ENCODE results near the gene WNT5A. TPM values are rescaled to one million over a fixed set of nuclear protein-coding genes. Genes with fewer than 3 reads are reported as not detected.

Gene WNT5A
- total RNA-seq, 1 donor from 2014 or later, result 8.9 TPM

- H3K9ac ChIP-seq (ENCODE audit: low read depth in 1 of 3, low read length in 3 of 3), result no peak overlapping the region
- H3K4me1 ChIP-seq (ENCODE audit: control insufficient read depth in 3 of 3, insufficient read depth in 3 of 3, low read length in 3 of 3), result peaks cover 0 to 2% (median 0%) of the 10 kb centered on the region in 3 donors
- no peaks in the 10 kb centered on the region for H3K36me3 ChIP-seq (ENCODE audit: control insufficient read depth in 3 of 3, insufficient read depth in 3 of 3, low read length in 3 of 3)
- H3K9me3 ChIP-seq (ENCODE audit: control insufficient read depth in 3 of 3, low read length in 3 of 3), result no peaks in the 10 kb centered on the region
- H3K4me3 ChIP-seq (ENCODE audit: low read length in 3 of 3), result no peak overlapping the region
- H3K27me3 ChIP-seq (ENCODE audit: control insufficient read depth in 3 of 3, insufficient read depth in 3 of 3, low read length in 3 of 3), result peaks cover 0 to under 1% (median 0%) of the 10 kb centered on the region in 3 donors
- H3K27ac ChIP-seq (ENCODE audit: low read depth, low read length), result no peak overlapping the region
These were observed 34.8 kb upstream of the WNT5A start for GRCh38 chr3:55521738-55522421.

GRCh38 chr3:55521064-55521737 is 34.1 kb upstream of the WNT5A start:
- H3K4me1 ChIP-seq (ENCODE audit: control insufficient read depth in 3 of 3, insufficient read depth in 3 of 3, low read length in 3 of 3), result peaks cover 0 to 2% (median 0%) of the 10 kb centered on the region in 3 donors
- no peak overlapping the region for H3K4me3 ChIP-seq (ENCODE audit: low read length in 3 of 3)
- no peak overlapping the region for H3K9ac ChIP-seq (ENCODE audit: low read depth in 1 of 3, low read length in 3 of 3)
- no peaks in the 10 kb centered on the region for H3K36me3 ChIP-seq (ENCODE audit: control insufficient read depth in 3 of 3, insufficient read depth in 3 of 3, low read length in 3 of 3)
- H3K27me3 ChIP-seq (ENCODE audit: control insufficient read depth in 3 of 3, insufficient read depth in 3 of 3, low read length in 3 of 3), result peaks cover 0 to 5% (median 0%) of the 10 kb centered on the region in 3 donors
- H3K9me3 ChIP-seq (ENCODE audit: control insufficient read depth in 3 of 3, low read length in 3 of 3), result no peaks in the 10 kb centered on the region
- H3K27ac ChIP-seq (ENCODE audit: low read depth, low read length), result no peak overlapping the region

GRCh38 chr3:55519019-55519418 is 31.9 kb upstream of the WNT5A start:
- H3K4me1 ChIP-seq (ENCODE audit: control insufficient read depth in 3 of 3, insufficient read depth in 3 of 3, low read length in 3 of 3), result peaks cover 0 to 2% (median 0%) of the 10 kb centered on the region in 3 donors
- no peak overlapping the region for H3K27ac ChIP-seq (ENCODE audit: low read depth, low read length)
- no peaks in the 10 kb centered on the region for H3K36me3 ChIP-seq (ENCODE audit: control insufficient read depth in 3 of 3, insufficient read depth in 3 of 3, low read length in 3 of 3)
- H3K9ac ChIP-seq (ENCODE audit: low read depth in 1 of 3, low read length in 3 of 3), result no peak overlapping the region
- H3K27me3 ChIP-seq (ENCODE audit: control insufficient read depth in 3 of 3, insufficient read depth in 3 of 3, low read length in 3 of 3), result peaks cover 0 to 8% (median 0%) of the 10 kb centered on the region in 3 donors
- no peaks in the 10 kb centered on the region for H3K9me3 ChIP-seq (ENCODE audit: control insufficient read depth in 3 of 3, low read length in 3 of 3)
- no peak overlapping the region for H3K4me3 ChIP-seq (ENCODE audit: low read length in 3 of 3)

- Histone ChIP-seq H3K27me3 (ENCODE audit: control insufficient read depth in 3 of 3, insufficient read depth in 3 of 3, low read length in 3 of 3) (peaks cover 0 to 8% (median 0%) of the 10 kb centered on the region in 3 donors), H3K27ac (ENCODE audit: low read depth, low read length) (no peak overlapping the region), H3K9me3 (ENCODE audit: control insufficient read depth in 3 of 3, low read length in 3 of 3) (no peaks in the 10 kb centered on the region), H3K4me1 (ENCODE audit: control insufficient read depth in 3 of 3, insufficient read depth in 3 of 3, low read length in 3 of 3) (peaks cover 0 to 2% (median 0%) of the 10 kb centered on the region in 3 donors), H3K36me3 (ENCODE audit: control insufficient read depth in 3 of 3, insufficient read depth in 3 of 3, low read length in 3 of 3) (no peaks in the 10 kb centered on the region), H3K9ac (ENCODE audit: low read depth in 1 of 3, low read length in 3 of 3) (no peak overlapping the region), H3K4me3 (ENCODE audit: low read length in 3 of 3) (no peak overlapping the region)
These were observed 31.3 kb upstream of the WNT5A start for GRCh38 chr3:55518451-55518850.

- H3K9me3 ChIP-seq (ENCODE audit: control insufficient read depth in 3 of 3, low read length in 3 of 3), result no peaks in the 10 kb centered on the region
- H3K36me3 ChIP-seq (ENCODE audit: control insufficient read depth in 3 of 3, insufficient read depth in 3 of 3, low read length in 3 of 3), result no peaks in the 10 kb centered on the region
- no peak overlapping the region for H3K4me3 ChIP-seq (ENCODE audit: low read length in 3 of 3)
- peaks cover 0 to 2% (median 0%) of the 10 kb centered on the region in 3 donors for H3K4me1 ChIP-seq (ENCODE audit: control insufficient read depth in 3 of 3, insufficient read depth in 3 of 3, low read length in 3 of 3)
- no peak overlapping the region for H3K9ac ChIP-seq (ENCODE audit: low read depth in 1 of 3, low read length in 3 of 3)
- peaks cover 0 to 8% (median 3%) of the 10 kb centered on the region in 3 donors for H3K27me3 ChIP-seq (ENCODE audit: control insufficient read depth in 3 of 3, insufficient read depth in 3 of 3, low read length in 3 of 3)
- no peak overlapping the region for H3K27ac ChIP-seq (ENCODE audit: low read depth, low read length)
These were observed 29.4 kb upstream of the WNT5A start for GRCh38 chr3:55516392-55517030.

- Histone ChIP-seq H3K27ac (ENCODE audit: low read depth, low read length) (no peak overlapping the region), H3K27me3 (ENCODE audit: control insufficient read depth in 3 of 3, insufficient read depth in 3 of 3, low read length in 3 of 3) (peaks cover 0 to 8% (median 3%) of the 10 kb centered on the region in 3 donors), H3K9ac (ENCODE audit: low read depth in 1 of 3, low read length in 3 of 3) (no peak overlapping the region), H3K4me3 (ENCODE audit: low read length in 3 of 3) (no peak overlapping the region), H3K9me3 (ENCODE audit: control insufficient read depth in 3 of 3, low read length in 3 of 3) (no peaks in the 10 kb centered on the region), H3K36me3 (ENCODE audit: control insufficient read depth in 3 of 3, insufficient read depth in 3 of 3, low read length in 3 of 3) (no peaks in the 10 kb centered on the region), H3K4me1 (ENCODE audit: control insufficient read depth in 3 of 3, insufficient read depth in 3 of 3, low read length in 3 of 3) (no peaks in the 10 kb centered on the region)
These were observed 28.6 kb upstream of the WNT5A start for GRCh38 chr3:55515550-55516246.

GRCh38 chr3:55514962-55515361 is 27.9 kb upstream of the WNT5A start:
- Histone ChIP-seq H3K27ac (ENCODE audit: low read depth, low read length) (no peak overlapping the region), H3K9me3 (ENCODE audit: control insufficient read depth in 3 of 3, low read length in 3 of 3) (no peaks in the 10 kb centered on the region), H3K9ac (ENCODE audit: low read depth in 1 of 3, low read length in 3 of 3) (no peak overlapping the region), H3K27me3 (ENCODE audit: control insufficient read depth in 3 of 3, insufficient read depth in 3 of 3, low read length in 3 of 3) (peaks cover 0 to 12% (median 3%) of the 10 kb centered on the region in 3 donors), H3K4me1 (ENCODE audit: control insufficient read depth in 3 of 3, insufficient read depth in 3 of 3, low read length in 3 of 3) (no peaks in the 10 kb centered on the region), H3K36me3 (ENCODE audit: control insufficient read depth in 3 of 3, insufficient read depth in 3 of 3, low read length in 3 of 3) (no peaks in the 10 kb centered on the region), H3K4me3 (ENCODE audit: low read length in 3 of 3) (no peak overlapping the region)

GRCh38 chr3:55512571-55513343 is 25.7 kb upstream of the WNT5A start:
- Histone ChIP-seq H3K9me3 (ENCODE audit: control insufficient read depth in 3 of 3, low read length in 3 of 3) (no peaks in the 10 kb centered on the region), H3K36me3 (ENCODE audit: control insufficient read depth in 3 of 3, insufficient read depth in 3 of 3, low read length in 3 of 3) (no peaks in the 10 kb centered on the region), H3K27me3 (ENCODE audit: control insufficient read depth in 3 of 3, insufficient read depth in 3 of 3, low read length in 3 of 3) (peaks cover 0 to 12% (median 3%) of the 10 kb centered on the region in 3 donors), H3K4me3 (ENCODE audit: low read length in 3 of 3) (no peak overlapping the region), H3K9ac (ENCODE audit: low read depth in 1 of 3, low read length in 3 of 3) (no peak overlapping the region), H3K4me1 (ENCODE audit: control insufficient read depth in 3 of 3, insufficient read depth in 3 of 3, low read length in 3 of 3) (no peaks in the 10 kb centered on the region), H3K27ac (ENCODE audit: low read depth, low read length) (no peak overlapping the region)

- H3K4me1 ChIP-seq (ENCODE audit: control insufficient read depth in 3 of 3, insufficient read depth in 3 of 3, low read length in 3 of 3), result no peaks in the 10 kb centered on the region
- H3K27ac ChIP-seq (ENCODE audit: low read depth, low read length), result no peak overlapping the region
- no peak overlapping the region for H3K4me3 ChIP-seq (ENCODE audit: low read length in 3 of 3)
- H3K27me3 ChIP-seq (ENCODE audit: control insufficient read depth in 3 of 3, insufficient read depth in 3 of 3, low read length in 3 of 3), result peaks cover 0 to 12% (median 3%) of the 10 kb centered on the region in 3 donors
- H3K9me3 ChIP-seq (ENCODE audit: control insufficient read depth in 3 of 3, low read length in 3 of 3), result no peaks in the 10 kb centered on the region
- H3K36me3 ChIP-seq (ENCODE audit: control insufficient read depth in 3 of 3, insufficient read depth in 3 of 3, low read length in 3 of 3), result no peaks in the 10 kb centered on the region
- H3K9ac ChIP-seq (ENCODE audit: low read depth in 1 of 3, low read length in 3 of 3), result no peak overlapping the region
These were observed 24.9 kb upstream of the WNT5A start for GRCh38 chr3:55511895-55512570.
